Liver (tissue), 9 donors: ENCODE measurements around the gene LONRF2. TPM values are rescaled to one million over a fixed set of nuclear protein-coding genes. Genes with fewer than 3 reads are reported as not detected.

Experiments
- DNase-seq: peaks from one replicate; pipeline ENCODE4 v3.0.0-alpha.2; 2017; ENCODE audit warnings: low spot score
- H3K27ac ChIP-seq, 2 donors: one replicate each; pipeline ENCODE4 v1.7.0; 2013; ENCODE audit warnings: inconsistent platforms in 2 of 2, low read length in 2 of 2, control low read depth in 1 of 2, low read depth in 1 of 2, mild to moderate bottlenecking in 1 of 2
- H3K27me3 ChIP-seq, 4 donors: one replicate each; pipeline versions ENCODE4 v1.6.1 to v1.7.0; 2013; ENCODE audit warnings: low read length in 3 of 4, inconsistent platforms in 1 of 4, mild to moderate bottlenecking in 1 of 4, moderate library complexity in 1 of 4; ENCODE audit not compliant: control insufficient read depth in 4 of 4, insufficient read depth in 4 of 4
- H3K36me3 ChIP-seq, 4 donors: one replicate each; pipeline versions ENCODE4 v1.6.1 to v1.7.0; 2013; ENCODE audit warnings: low read length in 3 of 4, mild to moderate bottlenecking in 3 of 4, low read depth in 1 of 4, moderate library complexity in 1 of 4; ENCODE audit not compliant: control insufficient read depth in 4 of 4, insufficient read depth in 3 of 4
- H3K4me1 ChIP-seq, 4 donors: one replicate each; pipeline versions ENCODE4 v1.6.1 to v1.7.0; 2013; ENCODE audit warnings: low read length in 3 of 4, mild to moderate bottlenecking in 3 of 4, moderate library complexity in 1 of 4; ENCODE audit not compliant: control insufficient read depth in 4 of 4, insufficient read depth in 4 of 4
- H3K4me3 ChIP-seq, 3 donors: one replicate each; pipeline versions ENCODE4 v1.6.1 to v1.7.0; 2013; ENCODE audit warnings: low read length in 3 of 3, control low read depth in 1 of 3, low read depth in 1 of 3, mild to moderate bottlenecking in 1 of 3
- H3K9ac ChIP-seq, 2 donors: one replicate each; pipeline ENCODE4 v1.7.0; 2013; ENCODE audit warnings: low read length in 2 of 2, mild to moderate bottlenecking in 2 of 2, moderate library complexity in 2 of 2, control low read depth in 1 of 2, low read depth in 1 of 2
- H3K9me3 ChIP-seq, 4 donors: one replicate each; pipeline versions ENCODE4 v1.6.1 to v1.7.0; 2013; ENCODE audit warnings: low read length in 3 of 4; ENCODE audit not compliant: control insufficient read depth in 4 of 4
- CTCF ChIP-seq: fragments of 150-350 bp; IDR thresholded peaks from 2 replicates; pipeline ENCODE4 v1.5.1; 2017; ENCODE audit warnings: improper control_type of control experiment, low read depth, low read length; ENCODE audit not compliant: missing input control
- EGR1 ChIP-seq, 2 donors: IDR thresholded peaks; 2 replicates each; pipeline ENCODE4 v1.6.1; 2016 to 2018; ENCODE audit warnings: antibody characterized with exemption in 2 of 2, low read depth in 2 of 2
- FOXA1 ChIP-seq: IDR thresholded peaks from 2 replicates; pipeline ENCODE4 v1.6.1; 2016; ENCODE audit warnings: antibody characterized with exemption
- FOXA2 ChIP-seq: IDR thresholded peaks from 2 replicates; pipeline ENCODE4 v1.6.1; 2016; ENCODE audit warnings: antibody characterized with exemption
- GABPA ChIP-seq, 2 donors: IDR thresholded peaks in 1 of 2; conservative IDR thresholded peaks in 1 of 2; 2 replicates each; pipeline ENCODE4 v1.6.1; 2016; ENCODE audit warnings: antibody characterized with exemption in 2 of 2, mild to moderate bottlenecking in 1 of 2, moderate library complexity in 1 of 2
- HNF4A ChIP-seq, 2 donors: conservative IDR thresholded peaks; 2 replicates each; pipeline ENCODE4 v1.6.1; 2016; ENCODE audit warnings: antibody characterized with exemption in 2 of 2, mild to moderate bottlenecking in 2 of 2
- HNF4G ChIP-seq: IDR thresholded peaks from 2 replicates; pipeline ENCODE4 v1.6.1; 2016; ENCODE audit warnings: antibody characterized with exemption
- JUND ChIP-seq, 2 donors: IDR thresholded peaks; 2 replicates each; pipeline ENCODE4 v1.6.1; 2016; ENCODE audit warnings: antibody characterized with exemption in 2 of 2
- NR2F2 ChIP-seq: IDR thresholded peaks from 2 replicates; pipeline ENCODE4 v1.6.1; 2016; ENCODE audit warnings: antibody characterized with exemption
- RAD21 ChIP-seq, 2 donors: IDR thresholded peaks; 2 replicates each; pipeline ENCODE4 v1.6.1; 2016; ENCODE audit warnings: antibody characterized with exemption in 2 of 2, mild to moderate bottlenecking in 2 of 2
- RXRA ChIP-seq, 2 donors: IDR thresholded peaks; 2 replicates each; pipeline ENCODE4 v1.6.1; 2017 to 2018; ENCODE audit warnings: antibody characterized with exemption in 2 of 2, mild to moderate bottlenecking in 1 of 2
- SP1 ChIP-seq: IDR thresholded peaks from 2 replicates; pipeline ENCODE4 v1.6.1; 2018; ENCODE audit warnings: antibody characterized with exemption, mild to moderate bottlenecking
- YY1 ChIP-seq: IDR thresholded peaks from 2 replicates; pipeline ENCODE4 v1.6.1; 2016; ENCODE audit warnings: antibody characterized with exemption, mild to moderate bottlenecking
- WGBS: extraction: QIAGEN DNeasy Blood & Tissue Kit; methylation state at CpG from one replicate; pipeline ENCODE4 v1.1.7; 2013; 5-methylcytosine and 5-hydroxymethylcytosine counted together
- polyA plus RNA-seq, 2 donors: library from polyadenylated mRNA; stranded (reverse) in 1 of 2; unstranded in 1 of 2; fragments of 200-250 nt in 1 of 2; fragments of >200 nt in 1 of 2; fragmentation: Nextera tagmentation in 1 of 2; extraction: Ambion mirVana in 1 of 2; gene quantifications; one replicate each; pipeline versions ENCODE4 v1.2.1 to v1.2.3, GENCODE V29; 2013 to 2015
- total RNA-seq, 2 donors: library from RNA; depleted of rRNA; stranded (reverse); fragments of >200 nt; gene quantifications; one replicate each; pipeline ENCODE4 v1.2.3, GENCODE V29; 2014
- TF ChIP-seq, protein P1 (sequence below): IDR thresholded peaks from 2 replicates; pipeline ENCODE4 v1.6.1; 2016; ENCODE audit warnings: antibody characterized with exemption
- TF ChIP-seq, protein P2 (sequence below): IDR thresholded peaks from 2 replicates; pipeline ENCODE4 v1.6.1; 2016; ENCODE audit warnings: antibody characterized with exemption
- TF ChIP-seq, protein P3 (sequence below): IDR thresholded peaks from 2 replicates; pipeline ENCODE4 v1.6.1; 2016; ENCODE audit warnings: antibody characterized with exemption
- TF ChIP-seq, protein P4 (sequence below): IDR thresholded peaks from 2 replicates; pipeline ENCODE4 v1.6.1; 2016; ENCODE audit warnings: antibody characterized with exemption, mild to moderate bottlenecking
- donor health status: healthy.
- donor health status: healthy.
- donor health status: healthy.
- donor health status: healthy.
- donor health status: healthy.

The LONRF2 gene
- total and polyA plus RNA-seq, 4 donors: 0.06 to 3.7 (median 0.24) TPM

DNA sequence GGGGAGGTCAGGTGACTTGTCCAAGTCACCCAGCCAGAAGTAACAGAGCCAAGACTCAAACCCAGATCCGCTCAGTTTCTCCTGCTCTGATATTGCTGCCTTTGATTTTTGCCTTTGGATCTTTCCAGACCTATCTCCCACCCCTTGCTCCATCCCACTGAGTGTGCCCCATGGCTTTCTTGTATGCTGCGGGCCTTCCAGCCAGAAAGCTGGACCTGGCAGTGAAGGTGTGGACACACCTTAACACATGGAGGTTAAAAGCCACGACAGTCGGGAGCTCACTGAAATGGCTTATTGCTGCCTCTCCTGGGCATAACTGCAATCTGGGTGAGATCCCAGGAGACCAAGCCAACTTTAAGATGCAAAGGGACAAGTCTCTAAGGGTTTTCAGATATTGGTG is 86.7 kb downstream of the LONRF2 start:
- Histone ChIP-seq H3K4me3 (no peak overlapping the region), H3K9me3 (no peaks in the 10 kb centered on the region), H3K27me3 (no peaks in the 10 kb centered on the region), H3K27ac (no peak overlapping the region), H3K4me1 (no peaks in the 10 kb centered on the region), H3K36me3 (no peaks in the 10 kb centered on the region), H3K9ac (no peak overlapping the region)
- DNase-seq: no peak
- TF ChIP-seq EGR1 (IDR thresholded peaks at IDR 0.05; ENCODE audit: low read depth in 2 of 2) (no peak), CTCF (no peak), YY1 (no peak), SP1 (no peak), FOXA1 (no peak), NR2F2 (no peak)
- TF ChIP-seq, protein P1, sequence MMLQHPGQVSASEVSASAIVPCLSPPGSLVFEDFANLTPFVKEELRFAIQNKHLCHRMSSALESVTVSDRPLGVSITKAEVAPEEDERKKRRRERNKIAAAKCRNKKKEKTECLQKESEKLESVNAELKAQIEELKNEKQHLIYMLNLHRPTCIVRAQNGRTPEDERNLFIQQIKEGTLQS: no peak
- TF ChIP-seq, protein P2, sequence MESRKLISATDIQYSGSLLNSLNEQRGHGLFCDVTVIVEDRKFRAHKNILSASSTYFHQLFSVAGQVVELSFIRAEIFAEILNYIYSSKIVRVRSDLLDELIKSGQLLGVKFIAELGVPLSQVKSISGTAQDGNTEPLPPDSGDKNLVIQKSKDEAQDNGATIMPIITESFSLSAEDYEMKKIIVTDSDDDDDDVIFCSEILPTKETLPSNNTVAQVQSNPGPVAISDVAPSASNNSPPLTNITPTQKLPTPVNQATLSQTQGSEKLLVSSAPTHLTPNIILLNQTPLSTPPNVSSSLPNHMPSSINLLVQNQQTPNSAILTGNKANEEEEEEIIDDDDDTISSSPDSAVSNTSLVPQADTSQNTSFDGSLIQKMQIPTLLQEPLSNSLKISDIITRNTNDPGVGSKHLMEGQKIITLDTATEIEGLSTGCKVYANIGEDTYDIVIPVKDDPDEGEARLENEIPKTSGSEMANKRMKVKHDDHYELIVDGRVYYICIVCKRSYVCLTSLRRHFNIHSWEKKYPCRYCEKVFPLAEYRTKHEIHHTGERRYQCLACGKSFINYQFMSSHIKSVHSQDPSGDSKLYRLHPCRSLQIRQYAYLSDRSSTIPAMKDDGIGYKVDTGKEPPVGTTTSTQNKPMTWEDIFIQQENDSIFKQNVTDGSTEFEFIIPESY: no peak
- TF ChIP-seq, protein P3, sequence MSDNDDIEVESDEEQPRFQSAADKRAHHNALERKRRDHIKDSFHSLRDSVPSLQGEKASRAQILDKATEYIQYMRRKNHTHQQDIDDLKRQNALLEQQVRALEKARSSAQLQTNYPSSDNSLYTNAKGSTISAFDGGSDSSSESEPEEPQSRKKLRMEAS: no peak
- WGBS: 87% methylated on average over 4 of the region's 4 CpGs

DNA sequence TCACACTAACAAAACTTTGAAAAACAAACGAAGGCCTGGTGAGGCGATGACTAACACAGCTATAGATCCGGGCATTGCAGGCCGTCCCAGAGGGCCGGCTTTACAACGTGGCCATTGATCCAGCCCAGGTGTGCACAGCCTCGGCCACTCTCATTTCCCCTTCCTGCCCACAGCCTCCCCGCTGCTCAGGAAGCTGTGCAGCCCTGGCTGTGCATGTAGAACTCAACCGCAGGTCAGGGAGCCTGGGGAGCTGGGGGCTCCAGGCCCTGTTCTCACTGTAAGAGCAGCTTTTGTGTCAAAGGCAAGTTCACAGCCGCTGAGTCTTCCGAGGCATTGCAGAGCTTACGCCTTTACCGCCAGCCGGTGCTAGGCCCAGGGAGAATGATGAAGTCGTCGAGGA is 87.2 kb downstream of the LONRF2 start:
- WGBS: 72% methylated on average over 16 of the region's 16 CpGs
- Histone ChIP-seq H3K27me3 (no peaks in the 10 kb centered on the region), H3K4me1 (no peaks in the 10 kb centered on the region), H3K9me3 (no peaks in the 10 kb centered on the region), H3K36me3 (no peaks in the 10 kb centered on the region), H3K4me3 (no peak overlapping the region), H3K9ac (no peak overlapping the region), H3K27ac (no peak overlapping the region)
- DNase-seq: no peak
- TF ChIP-seq FOXA1: no peak
- no peak for TF ChIP-seq CTCF
- no peak for TF ChIP-seq RXRA (IDR thresholded peaks at IDR 0.05)
- TF ChIP-seq SP1: no peak
- no peak for TF ChIP-seq HNF4A (conservative IDR thresholded peaks at IDR 0.05)
- no peak for TF ChIP-seq RAD21 (IDR thresholded peaks at IDR 0.05)
- TF ChIP-seq GABPA (IDR thresholded peaks at IDR 0.05 in 1 of 2, conservative IDR thresholded peaks at IDR 0.05 in 1 of 2): no peak
- TF ChIP-seq NR2F2: no peak
- TF ChIP-seq, protein P2: no peak
- TF ChIP-seq, protein P4, sequence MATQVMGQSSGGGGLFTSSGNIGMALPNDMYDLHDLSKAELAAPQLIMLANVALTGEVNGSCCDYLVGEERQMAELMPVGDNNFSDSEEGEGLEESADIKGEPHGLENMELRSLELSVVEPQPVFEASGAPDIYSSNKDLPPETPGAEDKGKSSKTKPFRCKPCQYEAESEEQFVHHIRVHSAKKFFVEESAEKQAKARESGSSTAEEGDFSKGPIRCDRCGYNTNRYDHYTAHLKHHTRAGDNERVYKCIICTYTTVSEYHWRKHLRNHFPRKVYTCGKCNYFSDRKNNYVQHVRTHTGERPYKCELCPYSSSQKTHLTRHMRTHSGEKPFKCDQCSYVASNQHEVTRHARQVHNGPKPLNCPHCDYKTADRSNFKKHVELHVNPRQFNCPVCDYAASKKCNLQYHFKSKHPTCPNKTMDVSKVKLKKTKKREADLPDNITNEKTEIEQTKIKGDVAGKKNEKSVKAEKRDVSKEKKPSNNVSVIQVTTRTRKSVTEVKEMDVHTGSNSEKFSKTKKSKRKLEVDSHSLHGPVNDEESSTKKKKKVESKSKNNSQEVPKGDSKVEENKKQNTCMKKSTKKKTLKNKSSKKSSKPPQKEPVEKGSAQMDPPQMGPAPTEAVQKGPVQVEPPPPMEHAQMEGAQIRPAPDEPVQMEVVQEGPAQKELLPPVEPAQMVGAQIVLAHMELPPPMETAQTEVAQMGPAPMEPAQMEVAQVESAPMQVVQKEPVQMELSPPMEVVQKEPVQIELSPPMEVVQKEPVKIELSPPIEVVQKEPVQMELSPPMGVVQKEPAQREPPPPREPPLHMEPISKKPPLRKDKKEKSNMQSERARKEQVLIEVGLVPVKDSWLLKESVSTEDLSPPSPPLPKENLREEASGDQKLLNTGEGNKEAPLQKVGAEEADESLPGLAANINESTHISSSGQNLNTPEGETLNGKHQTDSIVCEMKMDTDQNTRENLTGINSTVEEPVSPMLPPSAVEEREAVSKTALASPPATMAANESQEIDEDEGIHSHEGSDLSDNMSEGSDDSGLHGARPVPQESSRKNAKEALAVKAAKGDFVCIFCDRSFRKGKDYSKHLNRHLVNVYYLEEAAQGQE: no peak
- TF ChIP-seq EGR1 (IDR thresholded peaks at IDR 0.05; ENCODE audit: low read depth in 2 of 2): no peak
- no peak for TF ChIP-seq FOXA2
- no peak for TF ChIP-seq HNF4G
- TF ChIP-seq JUND (IDR thresholded peaks at IDR 0.05): no peak
- TF ChIP-seq, protein P1: no peak
- TF ChIP-seq YY1: no peak
